HG03103 (cell line): ENCODE results near the gene ZSCAN21.

Experiments
- ATAC-seq: cut with Tn5 transposase; IDR thresholded peaks from one replicate; pipeline ENCODE4 v1.9.1; 2021; ENCODE audit warnings: low read depth; ENCODE audit not compliant: unreplicated experiment

ZSCAN21 gene

DNA sequence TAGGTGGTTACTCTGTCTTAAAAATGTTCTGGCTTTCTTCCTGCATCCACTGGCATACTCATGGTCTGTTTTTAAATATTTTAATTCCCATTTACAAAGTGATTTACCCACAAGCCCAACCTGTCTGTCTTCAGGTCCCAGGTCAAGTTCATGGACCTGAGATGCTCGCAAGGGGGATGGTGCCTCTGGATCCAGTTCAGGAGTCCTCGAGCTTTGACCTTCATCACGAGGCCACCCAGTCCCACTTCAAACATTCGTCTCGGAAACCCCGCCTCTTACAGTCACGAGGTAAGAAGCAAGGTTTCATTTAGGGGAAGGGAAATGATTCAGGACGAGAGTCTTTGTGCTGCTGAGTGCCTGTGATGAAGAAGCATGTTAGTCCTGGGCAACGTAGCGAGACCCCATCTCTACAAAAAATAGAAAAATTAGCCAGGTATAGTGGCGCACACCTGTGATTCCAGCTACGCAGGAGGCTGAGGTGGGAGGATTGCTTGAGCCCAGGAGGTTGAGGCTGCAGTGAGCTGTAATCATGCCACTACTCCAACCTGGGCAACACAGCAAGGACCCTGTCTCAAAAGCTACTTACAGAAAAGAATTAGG, 25.5 kb upstream of the ZSCAN21 start:
- ATAC-seq, result no peak

- no peak for ATAC-seq
These were observed 22.4 kb upstream of the ZSCAN21 start for GRCh38 chr7:100027197-100027596.

DNA sequence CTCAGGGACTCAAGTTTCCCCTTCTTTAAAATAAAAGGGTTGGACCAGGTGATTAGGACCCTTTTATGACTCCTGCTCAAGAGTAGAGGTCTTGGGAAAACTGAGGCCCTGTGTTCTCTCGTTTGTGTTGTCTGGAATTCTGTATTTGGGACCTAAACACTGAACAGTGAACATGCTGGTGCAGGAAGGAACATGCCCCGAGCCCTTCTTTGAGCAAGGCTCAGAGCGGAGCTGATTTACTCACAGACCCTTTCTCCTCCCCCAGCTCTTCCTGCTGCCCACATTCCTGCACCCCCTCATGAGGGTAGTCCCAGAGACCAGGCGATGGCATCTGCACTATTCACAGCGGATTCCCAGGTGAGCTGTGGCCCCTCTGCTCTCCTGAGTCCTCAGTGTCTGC, 20.0 kb upstream of the ZSCAN21 start:
- ATAC-seq, result no peak

DNA sequence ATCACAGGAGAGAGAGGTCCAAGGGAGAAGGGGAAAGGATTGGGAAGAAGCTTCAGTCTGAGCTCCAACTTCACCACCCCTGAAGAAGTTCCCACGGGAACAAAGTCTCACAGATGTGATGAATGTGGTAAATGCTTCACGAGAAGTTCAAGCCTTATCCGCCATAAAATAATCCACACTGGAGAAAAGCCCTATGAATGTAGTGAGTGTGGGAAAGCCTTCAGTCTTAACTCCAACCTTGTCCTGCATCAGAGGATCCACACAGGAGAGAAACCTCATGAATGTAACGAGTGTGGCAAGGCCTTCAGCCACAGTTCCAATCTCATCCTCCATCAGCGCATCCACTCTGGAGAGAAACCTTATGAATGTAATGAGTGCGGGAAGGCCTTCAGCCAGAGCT, 16.0 kb upstream of the ZSCAN21 start:
- ATAC-seq, result no peak

DNA sequence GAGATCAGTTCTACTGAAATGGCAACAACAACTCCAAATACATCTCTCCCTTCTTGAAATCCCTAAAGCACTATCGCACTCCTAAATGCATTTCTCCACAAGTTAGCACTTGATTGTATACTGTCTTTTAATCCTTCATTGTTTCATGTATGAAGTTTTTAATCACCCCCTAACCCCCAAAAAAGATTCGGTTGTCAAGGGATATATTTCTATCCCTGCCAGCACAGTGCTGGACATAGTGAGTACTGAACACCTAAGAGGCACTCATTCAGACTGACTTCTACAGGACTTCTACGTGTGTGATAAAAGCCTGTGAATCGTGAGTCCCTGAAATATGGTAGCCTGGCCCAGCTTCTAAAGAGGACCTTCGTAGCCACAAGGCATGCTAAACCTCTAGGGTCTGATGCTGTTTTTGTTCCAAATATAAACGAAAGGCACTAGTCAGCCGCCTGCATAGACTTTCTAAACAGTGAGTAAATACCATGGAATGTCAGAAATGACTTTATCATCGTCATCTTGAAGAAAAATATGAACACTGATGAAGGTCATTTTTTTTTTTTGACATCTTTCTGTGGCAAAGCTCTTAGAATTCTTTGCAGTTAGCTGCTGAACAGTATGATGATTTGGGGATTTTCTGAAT, 14.6 kb upstream of the ZSCAN21 start:
- ATAC-seq, result no peak

- no peak for ATAC-seq
These were observed 13.7 kb upstream of the ZSCAN21 start for GRCh38 chr7:100035876-100036275.

GRCh38 chr7:100038326-100038725, 11.2 kb upstream of the ZSCAN21 start:
- ATAC-seq, result no peak

DNA sequence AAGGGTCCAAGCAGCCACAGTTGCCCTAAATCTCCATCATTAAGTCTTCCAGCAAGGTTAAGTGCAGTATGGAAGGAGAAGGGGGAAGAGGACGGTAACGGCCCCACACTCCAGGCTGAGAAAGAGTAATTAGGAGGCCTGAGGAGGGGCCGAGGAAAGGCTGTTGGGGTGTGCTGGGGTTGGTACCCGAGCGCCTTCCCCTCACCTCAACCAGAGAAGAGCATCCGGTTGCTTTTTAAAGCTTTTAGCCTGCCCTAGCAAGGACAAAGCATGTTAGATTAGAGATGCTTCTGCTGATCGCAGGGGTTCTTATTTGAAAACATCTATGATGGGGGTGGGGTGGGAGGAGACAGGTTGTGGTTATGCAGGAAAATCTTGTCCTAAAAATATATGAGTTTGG, 9.0 kb upstream of the ZSCAN21 start:
- no peak for ATAC-seq

DNA sequence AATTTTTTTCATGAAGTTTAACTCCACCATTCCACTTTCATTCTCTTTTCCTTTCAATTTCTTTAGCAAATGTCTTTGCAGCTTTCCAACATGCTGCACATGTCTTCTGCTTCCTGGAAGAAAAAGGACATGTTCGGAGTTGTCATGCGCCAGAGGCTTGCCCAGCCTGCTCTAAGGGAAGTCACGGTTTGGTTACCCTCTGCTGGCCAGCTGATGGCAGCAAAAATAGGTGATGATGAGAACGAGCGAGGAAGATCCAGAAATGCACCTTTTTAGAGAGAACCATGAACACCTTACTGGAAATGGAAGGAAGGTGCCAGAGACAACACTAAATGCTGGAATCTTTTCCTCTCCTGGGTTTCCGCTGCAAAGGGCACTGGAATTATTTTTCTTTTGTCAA, 4.9 kb upstream of the ZSCAN21 start:
- ATAC-seq, result no peak

GRCh38 chr7:100048680-100049079, 894 bp upstream of the ZSCAN21 start:
- no peak for ATAC-seq

GRCh38 chr7:100051611-100052010, 2.0 kb downstream of the ZSCAN21 start:
- no peak for ATAC-seq

- no peak for ATAC-seq
These were observed 3.6 kb downstream of the ZSCAN21 start for GRCh38 chr7:100053215-100053614.

- no peak for ATAC-seq
These were observed 7.4 kb downstream of the ZSCAN21 start for GRCh38 chr7:100057006-100057405.

DNA sequence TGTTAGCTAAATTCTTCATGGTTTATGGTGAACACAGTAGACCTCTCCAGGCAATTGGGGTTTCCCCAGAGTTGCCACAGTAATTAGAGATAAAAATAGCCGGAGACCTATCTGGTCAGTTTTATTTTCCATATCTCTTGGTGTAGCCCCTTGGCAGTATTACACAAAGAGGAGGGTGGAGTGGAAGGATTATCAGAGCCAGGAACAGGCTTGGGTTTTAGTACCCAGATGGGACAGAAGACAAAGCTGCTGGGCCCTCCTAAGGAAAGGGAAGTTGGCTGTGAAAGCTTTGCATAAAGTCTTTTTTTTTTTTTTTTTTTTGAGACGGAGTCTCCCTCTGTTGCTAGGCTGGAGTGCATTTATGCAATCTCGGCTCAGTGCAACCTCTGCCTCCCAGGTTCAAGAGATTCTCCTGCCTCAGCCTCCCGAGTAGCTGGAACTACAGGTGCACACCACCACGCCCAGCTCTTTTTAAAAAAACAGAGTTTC, 9.7 kb downstream of the ZSCAN21 start:
- no peak for ATAC-seq

DNA sequence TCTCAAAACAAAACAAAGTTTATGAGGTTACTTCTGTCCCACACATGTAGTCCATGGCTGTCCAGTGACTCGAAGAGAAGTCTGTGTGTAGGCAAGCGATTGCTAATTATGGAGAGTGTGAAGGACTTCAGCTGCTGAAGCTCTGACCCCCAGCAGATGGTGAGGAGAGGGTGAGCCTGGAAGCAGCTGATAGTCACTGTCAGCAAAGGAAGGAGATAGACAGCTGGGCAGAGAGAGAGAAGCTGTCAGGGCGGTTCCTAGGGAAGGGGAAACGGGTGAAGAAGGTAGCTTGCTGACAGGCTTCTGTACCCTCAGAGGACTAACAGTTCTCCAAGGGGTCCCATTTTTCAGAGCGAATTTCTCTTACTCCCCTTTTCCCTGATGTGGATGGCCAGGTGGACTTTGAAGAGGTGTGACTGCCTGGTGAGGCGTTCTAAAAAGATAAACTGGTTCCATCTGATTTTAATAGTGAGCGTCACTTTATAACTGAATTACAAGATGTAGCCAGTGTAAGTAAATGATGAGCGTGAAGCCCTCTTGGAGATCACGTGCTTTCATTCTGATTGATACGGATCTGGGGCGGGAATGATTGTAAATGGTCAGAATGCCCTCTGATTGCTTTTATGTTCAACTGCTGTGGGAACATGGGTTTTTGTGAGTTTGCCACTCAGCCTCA, 12.1 kb downstream of the ZSCAN21 start:
- ATAC-seq, result no peak

- no peak for ATAC-seq
These were observed 13.8 kb downstream of the ZSCAN21 start for GRCh38 chr7:100063376-100063775.

- ATAC-seq, result no peak
These were observed 14.6 kb downstream of the ZSCAN21 start for GRCh38 chr7:100064162-100064561.

DNA sequence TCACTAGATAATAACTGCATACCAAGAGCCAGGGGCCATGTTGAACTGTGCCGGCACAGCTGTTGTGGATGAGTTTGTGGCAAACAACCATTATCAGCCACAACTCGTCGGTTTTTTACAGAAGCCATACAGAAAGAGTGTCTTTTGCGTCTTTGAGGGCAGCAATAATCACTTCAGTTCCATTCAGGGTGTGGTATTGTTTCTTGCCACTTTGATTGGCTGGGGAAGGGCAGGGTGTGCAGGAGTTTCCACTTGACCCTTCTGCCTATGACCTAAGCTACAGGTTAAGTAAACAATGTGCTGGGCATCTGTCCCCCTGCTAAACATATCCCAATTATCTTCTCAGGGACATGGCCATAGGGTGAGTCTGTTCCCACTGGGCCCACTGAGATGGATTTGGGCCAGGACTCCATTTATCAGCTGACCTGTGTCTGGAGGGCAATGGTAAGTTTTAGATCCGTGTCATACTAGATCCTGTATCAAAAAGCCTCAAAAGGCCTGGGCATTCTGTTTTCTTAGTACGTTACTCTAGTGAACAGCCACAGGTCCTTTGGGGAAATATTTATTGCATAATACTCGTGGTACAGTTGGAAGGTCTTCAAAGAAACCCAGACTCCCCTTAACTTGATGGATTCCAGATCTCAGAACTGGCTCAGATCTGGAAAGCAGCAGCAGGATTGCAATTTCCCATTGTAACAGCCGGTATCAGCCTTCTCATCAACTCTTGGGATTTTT, 16.0 kb downstream of the ZSCAN21 start:
- no peak for ATAC-seq

GRCh38 chr7:100066953-100067352, 17.4 kb downstream of the ZSCAN21 start:
- ATAC-seq, result no peak

DNA sequence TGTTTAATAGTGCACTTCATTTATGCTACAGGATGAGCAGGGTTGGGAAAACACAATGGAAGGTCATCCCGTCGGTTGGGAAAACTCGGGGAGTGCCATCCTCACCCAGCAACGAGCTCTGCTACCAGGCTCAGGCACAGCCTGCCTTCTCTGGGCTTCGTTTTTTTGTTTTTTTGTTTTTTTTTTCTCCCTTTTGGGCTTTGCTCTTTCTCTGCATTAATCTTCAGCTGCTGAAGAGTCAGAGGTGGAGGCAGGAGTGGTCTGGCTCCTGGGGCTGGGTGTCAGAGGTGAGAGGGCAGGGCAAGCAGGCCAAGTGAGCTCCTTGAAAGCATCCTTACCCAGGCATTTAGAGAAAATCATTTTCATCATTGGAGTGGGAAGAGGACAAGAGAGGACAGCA, 20.4 kb downstream of the ZSCAN21 start:
- no peak for ATAC-seq

GRCh38 chr7:100071018-100071723, 21.6 kb downstream of the ZSCAN21 start:
- ATAC-seq, result no peak
